ENCODE results near the gene ZFYVE9. TPM values are rescaled to one million over a fixed set of nuclear protein-coding genes. Genes with fewer than 3 reads are reported as not detected.
"Not testable (repeated sequence)": the region's sequence is repeated elsewhere in the genome, so short reads cannot be mapped to it uniquely, and the experiment has no call there.

ZFYVE9 gene
- 53.3 TPM for total RNA-seq

GRCh38 chr1:52141513-52142219 is at the start of gene ZFYVE9:
ZFYVE9 (plus strand) TSS chr1:52142089; CDS start chr1:52233207, 91,118 bp downstream.
- DNase-seq = peak; percentile 92

DNA sequence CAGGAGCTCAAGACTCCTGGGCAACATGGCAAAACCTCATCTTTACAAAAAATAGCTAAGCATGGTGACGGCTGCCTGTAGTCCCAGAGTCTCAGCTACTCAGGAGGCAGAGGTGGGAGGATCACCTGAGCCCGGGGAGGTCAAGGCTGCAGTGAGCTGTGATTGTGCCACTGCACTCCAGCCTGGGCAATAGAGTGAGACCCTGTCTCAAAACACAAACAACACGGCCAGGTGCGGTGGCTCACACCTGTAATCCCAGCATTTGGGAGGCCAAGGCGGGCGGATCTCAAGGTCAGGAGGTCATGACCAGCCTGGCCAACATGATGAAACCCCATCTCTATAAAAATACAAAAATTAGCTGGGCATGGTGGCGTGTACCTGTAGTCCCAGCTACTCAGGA is 47.6 kb upstream of the ZFYVE9 start:
- not testable (repeated sequence) for DNase-seq

- DNase-seq = no peak
Measured at GRCh38 chr1:52096216-52096615, 45.7 kb upstream of the ZFYVE9 start.

DNA sequence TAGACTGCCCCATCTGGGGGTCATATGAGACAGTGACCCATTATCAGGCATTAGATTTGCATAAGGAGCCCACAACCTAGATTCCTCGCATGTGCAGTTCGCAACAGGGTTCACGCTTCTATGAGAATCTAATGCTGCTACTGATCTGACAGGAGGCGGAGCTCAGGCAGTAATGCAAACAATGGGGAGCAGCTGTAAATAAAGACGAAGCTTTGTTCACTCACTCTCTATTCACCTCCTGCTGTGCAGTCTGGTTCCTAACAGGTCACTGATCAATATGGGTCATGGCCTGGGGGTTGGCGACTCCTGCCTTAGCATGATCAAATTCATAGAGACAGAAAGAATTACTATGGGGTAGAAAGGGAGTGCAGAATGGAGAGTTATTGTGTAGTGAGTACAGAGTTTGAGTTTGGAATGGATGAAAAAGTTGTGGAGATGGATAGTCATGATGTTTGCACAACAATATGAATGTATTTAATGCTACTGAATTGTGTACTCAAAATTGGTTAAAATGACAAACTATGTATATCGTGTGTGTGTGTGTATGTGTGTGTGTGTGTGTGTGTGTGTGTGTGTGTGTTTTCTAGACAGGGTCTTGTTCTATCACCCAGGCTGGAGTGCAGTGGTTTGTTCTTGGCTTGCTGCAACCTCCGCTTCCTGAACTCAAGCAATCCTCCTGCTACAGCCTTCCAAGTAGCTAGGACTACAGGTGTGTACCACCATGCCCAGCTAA is 43.6 kb upstream of the ZFYVE9 start:
- no peak for DNase-seq

GRCh38 chr1:52102336-52103013 is 39.4 kb upstream of the ZFYVE9 start:
- DNase-seq = no peak

DNA sequence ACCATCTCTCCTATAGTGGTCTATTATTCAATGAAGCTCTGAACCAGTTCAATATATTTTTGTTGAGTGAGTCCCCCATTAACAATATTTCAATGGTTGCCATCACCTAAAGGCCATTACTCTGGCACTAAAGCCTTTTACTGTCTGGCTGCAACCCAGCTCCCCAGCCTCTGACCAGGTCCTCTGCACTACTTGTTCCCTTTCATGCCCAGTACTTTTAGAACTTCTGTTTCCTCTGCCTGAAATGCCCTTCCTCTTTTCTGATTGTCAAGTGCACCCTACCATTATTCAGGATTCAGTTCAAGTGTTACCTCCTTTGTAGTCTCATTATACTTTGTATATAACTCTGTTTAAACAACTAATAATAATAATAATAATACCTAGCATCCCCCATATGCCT is 30.4 kb upstream of the ZFYVE9 start:
- DNase-seq = no peak

DNA sequence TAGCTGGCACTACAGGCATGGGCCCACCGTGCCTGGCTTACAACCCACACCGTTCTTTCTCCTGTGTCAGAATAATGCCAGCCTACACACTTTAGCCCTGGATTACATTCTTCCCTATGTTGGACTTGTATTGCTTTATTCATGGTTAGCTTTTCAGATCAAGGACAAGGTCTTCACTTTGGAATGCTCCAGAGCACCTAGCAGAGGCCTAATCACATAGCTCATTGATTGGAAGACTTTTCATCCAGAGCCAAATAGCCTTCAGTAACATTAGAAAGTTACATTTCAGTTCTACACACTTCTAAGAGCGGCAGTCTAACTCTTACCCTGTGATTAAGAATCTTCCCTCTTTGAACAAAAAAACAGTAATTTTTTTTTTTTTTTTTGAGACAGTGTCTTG is 29.4 kb upstream of the ZFYVE9 start:
- DNase-seq = no peak

DNA sequence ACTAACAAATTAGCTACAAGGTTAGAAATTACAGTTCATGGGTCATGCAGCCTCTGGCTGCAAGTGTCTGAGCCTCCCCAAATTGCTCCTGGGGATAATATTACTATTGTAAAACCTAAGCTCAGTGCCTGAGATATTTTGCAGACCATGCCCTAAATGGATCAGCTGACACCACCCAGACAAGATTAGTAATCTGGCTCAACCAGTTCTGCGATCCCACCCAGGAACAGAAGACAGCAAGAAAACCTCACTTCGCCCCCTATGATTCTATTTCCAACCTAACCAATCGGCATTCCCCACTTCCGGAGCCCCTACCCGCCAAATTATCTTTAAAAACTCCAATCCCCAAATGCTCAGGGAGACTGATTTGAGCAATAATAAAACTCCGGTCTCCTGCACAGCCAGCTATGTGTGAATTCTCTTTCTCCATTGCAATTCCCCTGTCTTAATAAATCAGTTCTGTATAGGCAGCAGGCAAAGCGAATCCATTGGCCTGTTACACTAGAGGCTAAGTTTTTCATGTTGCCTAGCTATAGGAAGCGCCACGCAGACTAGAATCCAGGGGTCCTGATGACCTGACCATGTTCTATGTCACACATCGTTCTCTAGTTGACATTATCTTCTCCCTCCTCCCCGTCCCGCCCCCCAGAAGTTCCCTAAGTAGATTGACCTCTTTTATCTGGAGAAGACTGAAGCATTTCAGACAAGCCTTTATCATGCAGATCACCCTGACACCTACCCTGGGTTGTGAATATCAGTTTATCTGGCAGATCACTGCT is 22.4 kb upstream of the ZFYVE9 start:
- peak; percentile 10 for DNase-seq

GRCh38 chr1:52122384-52122783 is 19.5 kb upstream of the ZFYVE9 start:
- no peak for DNase-seq

- DNase-seq = no peak
Measured at GRCh38 chr1:52123622-52124021, 18.3 kb upstream of the ZFYVE9 start.

GRCh38 chr1:52125736-52126359 is 16.0 kb upstream of the ZFYVE9 start:
- no peak for DNase-seq

- peak; percentile 77 for DNase-seq
Measured at GRCh38 chr1:52127181-52128180, 14.4 kb upstream of the ZFYVE9 start.

DNA sequence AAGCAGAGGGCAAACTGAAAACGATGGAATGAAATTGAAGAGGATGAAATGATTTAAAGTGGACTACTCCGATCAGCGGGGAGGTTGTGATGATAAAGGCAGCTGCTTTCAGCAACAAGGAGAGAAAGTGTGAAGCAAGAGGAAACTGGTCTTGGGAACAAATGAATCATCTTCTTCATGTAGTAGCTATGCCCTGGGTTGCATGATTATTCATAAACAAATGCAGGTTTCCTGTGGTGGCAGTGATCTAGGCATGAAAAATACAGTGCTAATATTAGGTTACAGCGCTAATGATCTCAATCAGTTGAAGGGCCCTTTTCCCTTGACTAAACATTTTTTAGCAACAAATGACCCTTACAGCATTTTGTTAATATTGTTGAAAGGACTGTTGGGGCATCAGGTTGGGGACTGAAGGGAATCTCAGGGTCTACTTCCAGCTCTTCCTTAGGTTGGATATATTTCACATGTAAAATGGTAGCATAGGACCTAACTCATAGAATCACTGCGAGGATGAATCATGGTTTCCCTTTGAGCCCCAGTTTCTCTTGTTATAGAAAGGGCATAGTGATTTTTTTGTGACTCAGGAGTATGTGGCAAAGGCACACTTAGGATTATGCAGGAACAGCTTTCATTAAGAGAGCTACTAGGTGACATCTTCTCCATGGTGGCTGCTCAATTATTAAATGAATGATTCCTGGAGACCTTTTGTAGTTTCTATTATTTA is 1.9 kb upstream of the ZFYVE9 start:
- no peak for DNase-seq

DNA sequence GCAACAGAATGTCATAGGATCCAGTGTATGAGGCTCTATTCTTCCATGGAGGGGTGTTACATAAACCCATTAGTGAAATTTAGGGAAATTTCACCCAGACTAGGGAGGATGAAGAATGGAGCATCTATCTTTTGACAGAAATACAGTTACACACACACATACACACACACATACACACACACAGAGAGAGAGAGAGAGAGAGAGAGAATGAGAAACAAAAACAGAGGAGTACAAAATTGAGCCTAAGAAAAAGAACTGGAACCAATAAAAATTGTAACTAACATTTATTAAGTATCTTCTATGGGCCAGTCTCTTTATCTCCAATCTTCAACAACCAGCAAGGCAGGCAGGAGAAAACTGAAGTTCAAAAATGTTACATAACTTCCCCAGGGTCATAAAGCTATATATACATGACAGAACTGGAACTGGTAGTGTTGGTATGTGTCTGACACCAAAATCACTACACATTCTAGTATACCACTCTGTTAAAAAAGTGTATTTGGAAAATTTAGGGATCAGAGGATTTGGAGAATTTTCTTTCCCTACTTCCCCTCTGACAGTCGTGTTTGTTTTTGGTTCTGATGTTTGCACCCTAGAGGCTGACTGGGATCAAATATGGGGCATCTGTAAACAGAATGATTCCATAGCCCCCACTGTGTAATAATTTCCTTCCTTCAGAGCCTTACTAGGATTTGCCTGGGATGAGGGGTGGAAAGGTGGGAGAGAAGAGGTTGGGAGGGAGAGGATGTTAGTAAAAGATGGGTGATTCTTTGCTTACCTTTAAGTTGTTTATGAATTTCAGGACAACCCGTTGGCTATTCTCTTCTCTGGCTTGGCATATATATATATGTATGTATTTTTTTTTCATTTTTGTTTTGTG is 1.0 kb upstream of the ZFYVE9 start:
- no peak for DNase-seq

DNA sequence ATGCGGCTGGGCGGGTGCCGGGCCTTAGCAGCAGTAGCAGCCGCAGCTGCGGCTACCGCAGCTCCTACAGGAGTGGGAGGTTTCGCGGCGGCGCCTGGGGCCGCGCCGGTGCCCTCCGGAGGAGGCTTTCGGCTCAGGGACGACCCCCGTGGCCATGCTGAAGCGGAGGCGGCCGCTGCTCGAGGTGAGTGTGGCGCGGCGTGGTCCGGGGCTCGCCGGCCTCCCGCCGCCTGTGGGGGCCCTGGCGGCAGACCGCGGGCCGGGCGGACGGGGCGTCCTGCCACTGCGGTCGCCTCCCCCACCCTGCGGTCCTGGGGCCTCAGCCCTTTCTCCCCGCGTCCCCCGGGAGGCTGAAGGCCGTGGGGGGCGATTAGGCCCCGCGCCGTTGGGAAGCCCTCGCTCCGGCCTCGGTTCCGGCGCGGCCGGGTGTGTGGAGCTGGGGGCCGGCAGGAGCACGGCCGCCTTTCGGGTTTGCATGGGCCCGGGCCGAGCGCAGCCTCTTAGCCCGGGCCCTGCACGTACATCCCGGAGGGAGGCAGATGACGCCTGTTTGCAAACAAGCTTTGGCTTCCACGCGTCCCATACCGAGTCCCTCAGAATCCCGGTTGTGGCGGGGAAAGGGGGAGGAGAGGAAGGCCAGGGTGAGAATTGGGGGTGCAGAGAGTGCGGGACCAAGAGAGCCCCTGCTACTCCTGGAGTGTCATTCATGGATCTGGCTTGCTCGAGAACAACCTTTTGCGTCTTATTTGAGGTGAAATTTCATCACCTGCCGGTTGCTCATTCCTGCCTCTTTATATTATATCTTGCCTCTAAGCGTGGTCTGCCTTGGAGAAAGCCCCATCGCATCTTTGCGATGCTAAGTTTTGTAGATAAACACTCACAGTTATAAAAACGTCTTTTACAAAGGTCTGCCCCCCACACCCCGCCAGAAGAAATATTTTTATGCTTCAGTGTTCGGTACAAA is 613 bp downstream of the ZFYVE9 start:
- peak; percentile 74 for DNase-seq

GRCh38 chr1:52145137-52145536 is 3.2 kb downstream of the ZFYVE9 start:
- DNase-seq = no peak

DNA sequence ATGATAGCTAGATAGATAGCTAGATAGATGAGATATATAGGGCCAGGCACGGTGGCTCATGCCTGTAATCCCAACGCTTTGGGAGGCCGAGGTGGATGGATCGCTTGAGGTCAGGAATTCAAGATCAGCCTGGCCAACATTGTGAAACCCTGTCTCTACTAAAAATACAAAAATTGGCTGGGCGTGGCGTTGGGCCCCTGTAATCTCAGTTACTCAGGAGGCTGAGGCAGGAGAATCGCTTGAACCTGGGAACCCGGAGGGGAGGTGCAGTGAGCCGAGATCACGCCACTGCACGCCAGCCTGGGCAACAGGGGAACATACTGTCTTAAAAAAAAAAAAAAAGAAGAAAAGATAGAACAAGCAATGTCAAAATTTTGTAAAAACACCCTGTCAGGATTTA is 8.6 kb downstream of the ZFYVE9 start:
- not testable (repeated sequence) for DNase-seq

DNA sequence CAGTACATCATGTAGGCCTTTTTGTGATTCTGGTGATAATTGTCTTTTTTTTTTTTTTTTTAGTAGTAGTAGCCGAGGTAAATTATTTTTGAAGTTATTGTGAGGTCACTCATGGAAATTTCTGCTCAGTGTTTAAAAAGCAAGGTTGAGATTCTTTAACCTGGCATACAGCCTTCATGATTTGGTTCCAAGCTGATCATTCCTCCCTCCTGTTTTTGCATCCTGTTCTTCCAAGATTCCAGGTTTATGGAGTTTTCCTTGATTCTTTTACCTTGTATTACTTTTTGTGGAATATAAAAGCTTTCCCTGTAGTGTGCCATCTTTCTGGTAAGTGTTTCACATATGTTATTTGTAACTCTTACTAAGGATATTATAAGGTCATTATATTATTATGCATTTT is 9.1 kb downstream of the ZFYVE9 start:
- DNase-seq = no peak

All from tongue (tissue), 2 donors.